HEK293 (cell line): ENCODE measurements around the gene PTAR1.

Experiments
- BCL6B ChIP-seq: fragments of 450-650 bp; formaldehyde crosslinking; IDR thresholded peaks from 2 replicates; pipeline ENCODE4 v1.5.1; 2017; ENCODE audit warnings: missing biosample characterization, missing genetic modification characterization
- CTCF ChIP-seq: fragments of 450-650 bp; formaldehyde crosslinking; IDR thresholded peaks from 2 replicates; pipeline ENCODE4 v1.5.1; 2016; ENCODE audit warnings: missing biosample characterization, missing genetic modification characterization
- ELK4 ChIP-seq: IDR thresholded peaks from 2 replicates; pipeline ENCODE4 v1.6.1; 2011; ENCODE audit warnings: mild to moderate bottlenecking, low read depth, low read length, borderline replicate concordance
- ZBTB8A ChIP-seq: fragments of 450-650 bp; formaldehyde crosslinking; IDR thresholded peaks from 2 replicates; pipeline ENCODE4 v1.5.1; 2016; ENCODE audit warnings: missing biosample characterization, missing genetic modification characterization
- ZNF112 ChIP-seq: fragments of 450-650 bp; formaldehyde crosslinking; IDR thresholded peaks from 2 replicates; pipeline ENCODE4 v1.5.0; 2017; ENCODE audit warnings: missing biosample characterization, missing genetic modification characterization
- ZNF473 ChIP-seq: fragments of 450-650 bp; formaldehyde crosslinking; IDR thresholded peaks from 2 replicates; pipeline ENCODE4 v1.5.1; 2017; ENCODE audit warnings: missing biosample characterization, missing genetic modification characterization
- ZNF510 ChIP-seq: fragments of 450-650 bp; formaldehyde crosslinking; IDR thresholded peaks from 2 replicates; pipeline ENCODE4 v1.5.1; 2018; ENCODE audit warnings: mild to moderate bottlenecking, missing genetic modification characterization, missing biosample characterization; ENCODE audit not compliant: insufficient replicate concordance
- ZNF645 ChIP-seq: fragments of 450-650 bp; formaldehyde crosslinking; IDR thresholded peaks from 2 replicates; pipeline ENCODE4; 2016; ENCODE audit warnings: missing biosample characterization, missing genetic modification characterization
- ZSCAN18 ChIP-seq: fragments of 450-650 bp; formaldehyde crosslinking; IDR thresholded peaks from 2 replicates; pipeline ENCODE4 v1.5.1; 2016; ENCODE audit warnings: missing biosample characterization, missing genetic modification characterization

- TF ChIP-seq CTCF (no peak), BCL6B (tag by site-specific recombination) (no peak), ZSCAN18 (tag by site-specific recombination) (no peak), ZNF510 (tag by site-specific recombination) (no peak), ELK4 (no peak), ZBTB8A (tag by site-specific recombination) (no peak), ZNF473 (tag by site-specific recombination) (no peak), ZNF112 (tag by site-specific recombination) (no peak), ZNF645 (tag by site-specific recombination) (no peak)
These were observed 2.7 kb upstream of the PTAR1 start for GRCh38 chr9:69762527-69762926.
